Parathyroid adenoma (tissue), 2 donors: ENCODE data around the gene KIAA0319L.

Experiments used
- H2AFZ ChIP-seq: fragments of 300-600 bp; sonication (generic); one replicate; pipeline ENCODE4 v1.7.0; 2017; ENCODE audit warnings: antibody characterized with exemption, mild to moderate bottlenecking
- H3K27ac ChIP-seq: fragments of 300-600 bp; sonication (generic); one replicate; pipeline ENCODE4 v1.7.0; 2017
- H3K27me3 ChIP-seq: fragments of 300-600 bp; sonication (generic); one replicate; pipeline ENCODE4 v1.7.0; 2017; ENCODE audit warnings: low read length; ENCODE audit not compliant: control insufficient read depth, insufficient read depth
- H3K36me3 ChIP-seq: fragments of 300-600 bp; sonication (generic); one replicate; pipeline ENCODE4 v1.7.0; 2017; ENCODE audit warnings: low read length; ENCODE audit not compliant: control insufficient read depth, insufficient read depth
- H3K4me1 ChIP-seq: fragments of 300-600 bp; sonication (generic); one replicate; pipeline ENCODE4 v1.7.0; 2017; ENCODE audit warnings: control low read depth
- H3K4me2 ChIP-seq: fragments of 300-600 bp; sonication (generic); one replicate; pipeline ENCODE4 v1.7.0; 2017; ENCODE audit warnings: low read length
- H3K4me3 ChIP-seq: fragments of 300-600 bp; sonication (generic); one replicate; pipeline ENCODE4 v1.7.0; 2017; ENCODE audit warnings: low read depth, low read length
- H3K79me2 ChIP-seq: fragments of 300-600 bp; sonication (generic); one replicate; pipeline ENCODE4 v1.7.0; 2017; ENCODE audit warnings: control low read depth
- H3K9ac ChIP-seq: fragments of 300-600 bp; sonication (generic); one replicate; pipeline ENCODE4 v1.7.0; 2017; ENCODE audit warnings: mild to moderate bottlenecking
- H3K9me3 ChIP-seq: fragments of 300-600 bp; sonication (generic); one replicate; pipeline ENCODE4 v1.7.0; 2017; ENCODE audit warnings: low read length; ENCODE audit not compliant: control insufficient read depth
- CTCF ChIP-seq: fragments of 300-600 bp; sonication (generic); IDR thresholded peaks from one replicate; pipeline ENCODE4 v1.7.0; 2017; ENCODE audit warnings: antibody characterized with exemption, mild to moderate bottlenecking
- donor health status: primary hyperparathyroidism.

The KIAA0319L gene

GRCh38 chr1:35535243-35535642 lies 22.0 kb downstream of the KIAA0319L start:
- H3K36me3 ChIP-seq: no peaks in the 10 kb centered on the region
- no peaks in the 10 kb centered on the region for H3K4me1 ChIP-seq
- H3K9ac ChIP-seq: no peak overlapping the region
- TF ChIP-seq CTCF: no peak
- H3K4me2 ChIP-seq: no peak overlapping the region
- no peak overlapping the region for H3K4me3 ChIP-seq
- no peaks in the 10 kb centered on the region for H3K9me3 ChIP-seq
- no peaks in the 10 kb centered on the region for H3K27me3 ChIP-seq
- H2AFZ ChIP-seq: no peak overlapping the region
- no peak overlapping the region for H3K27ac ChIP-seq
- H3K79me2 ChIP-seq: peaks cover 7% of the 10 kb centered on the region

- Histone ChIP-seq H3K9ac (no peak overlapping the region), H3K4me3 (no peak overlapping the region), H2AFZ (no peak overlapping the region), H3K27me3 (no peaks in the 10 kb centered on the region), H3K4me1 (no peaks in the 10 kb centered on the region), H3K79me2 (peaks cover 5% of the 10 kb centered on the region), H3K36me3 (no peaks in the 10 kb centered on the region), H3K4me2 (peak overlapping the region; percentile 4), H3K9me3 (no peaks in the 10 kb centered on the region), H3K27ac (no peak overlapping the region)
- TF ChIP-seq CTCF: no peak
Measured at GRCh38 chr1:35533586-35533985, 23.6 kb downstream of the KIAA0319L start.

- Histone ChIP-seq H3K4me2 (no peak overlapping the region), H3K79me2 (peaks cover 5% of the 10 kb centered on the region), H2AFZ (no peak overlapping the region), H3K27ac (no peak overlapping the region), H3K4me3 (no peak overlapping the region), H3K36me3 (no peaks in the 10 kb centered on the region), H3K27me3 (no peaks in the 10 kb centered on the region), H3K4me1 (no peaks in the 10 kb centered on the region), H3K9me3 (no peaks in the 10 kb centered on the region), H3K9ac (no peak overlapping the region)
- no peak for TF ChIP-seq CTCF
Measured at GRCh38 chr1:35532497-35533223, 24.5 kb downstream of the KIAA0319L start.

- H3K4me2 ChIP-seq: no peak overlapping the region
- H3K27me3 ChIP-seq: no peaks in the 10 kb centered on the region
- H3K4me1 ChIP-seq: no peaks in the 10 kb centered on the region
- no peak overlapping the region for H3K4me3 ChIP-seq
- no peak overlapping the region for H2AFZ ChIP-seq
- H3K79me2 ChIP-seq: peaks cover 5% of the 10 kb centered on the region
- no peaks in the 10 kb centered on the region for H3K36me3 ChIP-seq
- no peak for TF ChIP-seq CTCF
- H3K9ac ChIP-seq: no peak overlapping the region
- H3K27ac ChIP-seq: no peak overlapping the region
- no peaks in the 10 kb centered on the region for H3K9me3 ChIP-seq
Measured at GRCh38 chr1:35531368-35531767, 25.8 kb downstream of the KIAA0319L start.

- H2AFZ ChIP-seq: no peak overlapping the region
- no peaks in the 10 kb centered on the region for H3K9me3 ChIP-seq
- no peak for TF ChIP-seq CTCF
- peaks cover 5% of the 10 kb centered on the region for H3K79me2 ChIP-seq
- no peaks in the 10 kb centered on the region for H3K36me3 ChIP-seq
- no peaks in the 10 kb centered on the region for H3K4me1 ChIP-seq
- H3K4me3 ChIP-seq: no peak overlapping the region
- no peaks in the 10 kb centered on the region for H3K27me3 ChIP-seq
- no peak overlapping the region for H3K9ac ChIP-seq
- H3K4me2 ChIP-seq: no peak overlapping the region
- no peak overlapping the region for H3K27ac ChIP-seq
Measured at GRCh38 chr1:35530946-35531345, 26.3 kb downstream of the KIAA0319L start.
